Neural crest cell (in vitro differentiated cells): Measurements from ENCODE around the gene RERE. TPM values are rescaled to one million over a fixed set of nuclear protein-coding genes. Genes with fewer than 3 reads are reported as not detected.
"Not testable (repeated sequence)": the region's sequence is repeated elsewhere in the genome, so short reads cannot be mapped to it uniquely, and the experiment has no call there.

Source experiments
- DNase-seq: peaks from one replicate; pipeline ENCODE4 v3.0.0; 2021; ENCODE audit warnings: low read depth, mixed read lengths, low spot score
- H3K27ac Mint-ChIP-seq: one replicate; pipeline ENCODE4 v1.8.0; 2021; ENCODE audit warnings: mild to moderate bottlenecking, mixed read lengths; ENCODE audit not compliant: unreplicated experiment
- H3K27me3 Mint-ChIP-seq: 2 replicates; pipeline ENCODE4 v1.8.0; 2021; ENCODE audit warnings: low read depth, mild to moderate bottlenecking, mixed read lengths
- H3K36me3 Mint-ChIP-seq: 2 replicates; pipeline ENCODE4 v1.8.0; 2021; ENCODE audit warnings: low read depth, mild to moderate bottlenecking, mixed read lengths
- H3K4me1 Mint-ChIP-seq: 2 replicates; pipeline ENCODE4 v1.8.0; 2021; ENCODE audit warnings: mixed read lengths
- H3K4me3 Mint-ChIP-seq: one replicate; pipeline ENCODE4 v1.8.0; 2021; ENCODE audit warnings: mild to moderate bottlenecking, mixed read lengths
- H3K9me3 Mint-ChIP-seq: 2 replicates; pipeline ENCODE4 v1.8.0; 2021; ENCODE audit warnings: mixed read lengths
- CTCF ChIP-seq: fragments of 200-600 bp; sonication (generic); conservative IDR thresholded peaks from 2 replicates; pipeline ENCODE4 v1.5.0; 2021; ENCODE audit warnings: antibody characterized with exemption, mild to moderate bottlenecking
- total RNA-seq: library from RNA; stranded (reverse); gene quantifications from 2 replicates; pipeline ENCODE4 v1.2.1, GENCODE V29; 2021

The RERE gene
- total RNA-seq, 1 donor from 2014 or later: 122 TPM

GRCh38 chr1:8822373-8823294 is 5.2 kb upstream of the RERE start:
- H3K27me3 Mint-ChIP-seq: no peaks in the 10 kb centered on the region
- no peak for TF ChIP-seq CTCF
- DNase-seq: no peak
- peaks cover 31% of the 10 kb centered on the region for H3K4me1 Mint-ChIP-seq
- no peaks in the 10 kb centered on the region for H3K36me3 Mint-ChIP-seq
- no peak overlapping the region for H3K4me3 Mint-ChIP-seq
- no peak overlapping the region for H3K27ac Mint-ChIP-seq
- no peaks in the 10 kb centered on the region for H3K9me3 Mint-ChIP-seq

GRCh38 chr1:8821084-8821483 is 3.6 kb upstream of the RERE start:
- H3K4me3 Mint-ChIP-seq: peak overlapping the region; percentile 35
- peaks cover 38% of the 10 kb centered on the region for H3K4me1 Mint-ChIP-seq
- H3K9me3 Mint-ChIP-seq: no peaks in the 10 kb centered on the region
- H3K36me3 Mint-ChIP-seq: no peaks in the 10 kb centered on the region
- H3K27me3 Mint-ChIP-seq: no peaks in the 10 kb centered on the region
- H3K27ac Mint-ChIP-seq: no peak overlapping the region
- DNase-seq: no peak
- no peak for TF ChIP-seq CTCF

- H3K36me3 Mint-ChIP-seq, H3K27me3 Mint-ChIP-seq, DNase-seq, H3K9me3 Mint-ChIP-seq: not testable (repeated sequence)
- peak overlapping the region; percentile 91 for H3K4me3 Mint-ChIP-seq
- H3K27ac Mint-ChIP-seq: peak overlapping the region; percentile 98
- peaks cover 56% of the 10 kb centered on the region for H3K4me1 Mint-ChIP-seq
Measured at GRCh38 chr1:8818789-8819188, 1.3 kb upstream of the RERE start.

- H3K9me3 Mint-ChIP-seq: no peaks in the 10 kb centered on the region
- DNase-seq: no peak
- H3K4me3 Mint-ChIP-seq: peak overlapping the region; percentile 91
- no peaks in the 10 kb centered on the region for H3K27me3 Mint-ChIP-seq
- H3K4me1 Mint-ChIP-seq: peaks cover 55% of the 10 kb centered on the region
- no peaks in the 10 kb centered on the region for H3K36me3 Mint-ChIP-seq
- H3K27ac Mint-ChIP-seq: peak overlapping the region; percentile 98
- TF ChIP-seq CTCF: no peak
Measured at GRCh38 chr1:8818325-8818775, 910 bp upstream of the RERE start.

- peaks cover 48% of the 10 kb centered on the region for H3K4me1 Mint-ChIP-seq
- no peak for TF ChIP-seq CTCF
Measured at GRCh38 chr1:8816831-8817411, 519 bp downstream of the RERE start.

GRCh38 chr1:8816264-8816663 is 1.2 kb downstream of the RERE start:
- peaks cover 50% of the 10 kb centered on the region for H3K4me1 Mint-ChIP-seq
- H3K36me3 Mint-ChIP-seq: no peaks in the 10 kb centered on the region
- DNase-seq: no peak
- H3K9me3 Mint-ChIP-seq: no peaks in the 10 kb centered on the region
- no peak for TF ChIP-seq CTCF
- peak overlapping the region; percentile 95 for H3K4me3 Mint-ChIP-seq
- H3K27me3 Mint-ChIP-seq: no peaks in the 10 kb centered on the region
- H3K27ac Mint-ChIP-seq: peak overlapping the region; percentile 95

More at GRCh38 chr1:8816831-8817411, 519 bp downstream of the RERE start:
- Mint-ChIP-seq H3K27me3 (no peaks in the 10 kb centered on the region), H3K27ac (peak overlapping the region; percentile 98), H3K4me3 (peak overlapping the region; percentile 95), H3K9me3 (no peaks in the 10 kb centered on the region), H3K36me3 (no peaks in the 10 kb centered on the region)
- DNase-seq: peak; percentile 20
